Heart right ventricle (tissue), 16 donors: Measurements from ENCODE around the gene ARHGEF12. TPM values are rescaled to one million over a fixed set of nuclear protein-coding genes. Genes with fewer than 3 reads are reported as not detected.
A peak's percentile ranks its signal among the peaks of the same experiment; 100 is the strongest.

Experiments used
- ATAC-seq, 8 donors: fragments of 200-7000 bp; cut with Tn5 transposase; one replicate each; pipeline ENCODE4 v1.9.1; 2020; ENCODE audit warnings: mild to moderate bottlenecking in 8 of 8, moderate library complexity in 8 of 8, moderate number of reproducible peaks in 1 of 8
- DNase-seq, 2 donors: peaks; one replicate each; pipeline ENCODE4 v3.0.0-alpha.2; 2020
- H3K27ac ChIP-seq, 10 donors: fragments of 200-600 bp; sonication (generic) in 2 of 10; one replicate each; pipeline versions ENCODE4 v1.5.0 to v1.8.0; 2020 to 2022; ENCODE audit warnings: mild to moderate bottlenecking in 3 of 10
- H3K27me3 ChIP-seq, 7 donors: fragments of 200-600 bp; one replicate each; pipeline ENCODE4 v1.8.0; 2021 to 2022; ENCODE audit warnings: mild to moderate bottlenecking in 2 of 7
- H3K36me3 ChIP-seq, 9 donors: fragments of 200-600 bp; sonication (generic) in 1 of 9; one replicate each; pipeline versions ENCODE4 v1.5.0 to v1.8.0; 2020 to 2022; ENCODE audit warnings: mild to moderate bottlenecking in 2 of 9
- H3K4me1 ChIP-seq, 9 donors: fragments of 200-600 bp; sonication (generic) in 1 of 9; one replicate each; pipeline versions ENCODE4 v1.5.0 to v1.8.0; 2020 to 2022; ENCODE audit warnings: mild to moderate bottlenecking in 4 of 9
- H3K4me3 ChIP-seq, 10 donors: fragments of 200-600 bp; sonication (generic) in 2 of 10; one replicate each; pipeline versions ENCODE4 v1.5.0 to v1.8.0; 2020 to 2022; ENCODE audit warnings: mild to moderate bottlenecking in 7 of 10, moderate library complexity in 2 of 10
- H3K9me3 ChIP-seq, 11 donors: fragments of 200-600 bp in 10 of 11; sonication (generic) in 2 of 11; one replicate each; pipeline versions ENCODE4 v1.5.0 to v1.8.0; 2013 to 2022; ENCODE audit warnings: mild to moderate bottlenecking in 2 of 11, control low read depth in 1 of 11, moderate library complexity in 1 of 11
- CTCF ChIP-seq, 9 donors: fragments of 200-600 bp; sonication (generic) in 2 of 9; IDR thresholded peaks; one replicate each; pipeline versions ENCODE4 v1.5.0 to v1.8.0; 2021 to 2022; ENCODE audit warnings: antibody characterized with exemption in 9 of 9, mild to moderate bottlenecking in 5 of 9, moderate library complexity in 1 of 9
- WGBS, 2 donors: extraction: QIAGEN DNeasy Blood & Tissue Kit; methylation state at CpG; one replicate each; pipeline ENCODE4 v1.1.7; 2013; ENCODE audit warnings: inconsistent platforms in 1 of 2; 5-methylcytosine and 5-hydroxymethylcytosine counted together
- intact Hi-C, 10 donors: fragments of 100-400 bp; cut with DNase I; formaldehyde crosslinking; loops; one replicate each; pipeline versions ENCODE4 v1.11.1 to v1.14.2; 2022
- polyA plus RNA-seq, 2 donors: library from polyadenylated mRNA; stranded (reverse); fragments of 200-250 nt; gene quantifications; one replicate each; pipeline ENCODE4 v1.2.3, GENCODE V29; 2013
- total RNA-seq, 10 donors: library from RNA; stranded (reverse); fragmentation: NEBNext Ultra II Directional in 3 of 10; extraction: Animal tissue kit (Norgen Biotek cat#: 25700) in 3 of 10; gene quantifications; one replicate each; pipeline versions ENCODE4 v1.2.1 to v1.2.4, GENCODE V29; 2021 to 2023
- donor health status: Arrhythmogenic right ventricular cardiomyopathy.
- donor health status: ischemic (EF 13 %, LVEDD 7.1; RV severe dilation, severe dysfunction).
- donor health status: healthy with polysubstance abuse.
- donor health status: DM: no; HTN: yes; CAD: no.
- donor health status: DM: no; HTN: no; CAD: no.
- donor health status: ischemic (EF 25% LVEDD 6.9; RV normal size, moderate dysfunction).
- donor health status: ischemic (EF 25% LVEDD 5.7; RV mildly dilated, moderate dysfunction).
- donor health status: healthy.
- donor health status: DM: yes; HTN: yes; CAD: no.
- donor health status: Ischemic cardiomyopathy.
- donor health status: ischemic (EF 35%, LVEDD 5.7; RV mildly dilated, moderate dysfunction).
- donor health status: nonischemic (EF 11% LVEDD 7.7; RV severe dilation, severe dysfunction).
- donor health status: DM: yes; HTN: yes; CAD: no.
- donor health status: PGD.
- donor health status: ischemic (EF 29% LVEDD 5.4; RV normal size, mild dysfunction).
- donor health status: nonischemic (EF 23%, LVEDD 6.1; RV moderate dilation, normal function).

ARHGEF12 gene
- total and polyA plus RNA-seq, 12 donors, result 20.0 to 155 (median 110) TPM

- Histone ChIP-seq H3K36me3 (peaks cover 0 to 100% (median 59%) of the 10 kb centered on the region in 9 donors), H3K4me3 (no peak overlapping the region), H3K4me1 (no peaks in the 10 kb centered on the region), H3K27ac (no peak overlapping the region), H3K27me3 (no peaks in the 10 kb centered on the region), H3K9me3 (no peaks in the 10 kb centered on the region)
- DNase-seq (no peak), ATAC-seq (peak in 1 of 8 donors; percentile 19)
- TF ChIP-seq CTCF (IDR thresholded peaks at IDR 0.05), result no peak
- intact Hi-C loops, result loop anchor here in 1 of 10 donors (10.0 kb wide), 1 partner anchor 47 kb away; no protein-coding TSS in a partner anchor
- 85 to 92% methylated on average over 6 of the region's 6 CpGs for WGBS, 2 donors
Measured at GRCh38 chr11:120482149-120482548, 145.9 kb downstream of the ARHGEF12 start.

GRCh38 chr11:120484722-120485121 is 148.5 kb downstream of the ARHGEF12 start:
- Histone ChIP-seq H3K9me3 (no peaks in the 10 kb centered on the region), H3K36me3 (peaks cover 0 to 91% (median 39%) of the 10 kb centered on the region in 9 donors), H3K27ac (no peak overlapping the region), H3K4me1 (peaks cover 0 to 11% (median 0%) of the 10 kb centered on the region in 9 donors), H3K27me3 (no peaks in the 10 kb centered on the region), H3K4me3 (no peak overlapping the region)
- ATAC-seq (no peak), DNase-seq (no peak)
- no peak for TF ChIP-seq CTCF (IDR thresholded peaks at IDR 0.05)
- WGBS, 2 donors, result 64 to 83% methylated on average over 3 of the region's 3 CpGs
- intact Hi-C loops, result loop anchor here in 1 of 10 donors (5.0 to 10.0 kb wide), 2 partner anchors 50 to 147 kb away; partner anchors contain the start of gene ARHGEF12

GRCh38 chr11:120486138-120486537 is 149.9 kb downstream of the ARHGEF12 start:
- H3K4me3 ChIP-seq, result no peak overlapping the region
- H3K27ac ChIP-seq, result peak overlapping the region in 1 of 10 donors; percentile 7
- no peaks in the 10 kb centered on the region for H3K9me3 ChIP-seq
- 89 to 90% methylated on average over 5 of the region's 5 CpGs for WGBS, 2 donors
- H3K27me3 ChIP-seq, result no peaks in the 10 kb centered on the region
- H3K4me1 ChIP-seq, result peaks cover 0 to 11% (median 0%) of the 10 kb centered on the region in 9 donors
- intact Hi-C loops, result loop anchor here in 1 of 10 donors (5.0 to 10.0 kb wide), 2 partner anchors 51 to 149 kb away; partner anchors contain the start of gene ARHGEF12
- peaks cover 0 to 89% (median 29%) of the 10 kb centered on the region in 9 donors for H3K36me3 ChIP-seq
- ATAC-seq, result peak in 5 of 8 donors; percentile 26 to 61 (median 34)
- no peak for TF ChIP-seq CTCF (IDR thresholded peaks at IDR 0.05)
- DNase-seq, result no peak

- Histone ChIP-seq H3K27me3 (no peaks in the 10 kb centered on the region), H3K4me3 (no peak overlapping the region), H3K4me1 (peaks cover 0 to 11% (median 0%) of the 10 kb centered on the region in 9 donors), H3K27ac (no peak overlapping the region), H3K9me3 (no peaks in the 10 kb centered on the region), H3K36me3 (peaks cover 0 to 62% (median 9%) of the 10 kb centered on the region in 9 donors)
- TF ChIP-seq CTCF (IDR thresholded peaks at IDR 0.05), result no peak
- DNase-seq (no peak), ATAC-seq (no peak)
- intact Hi-C loops, result loop anchor here in 2 of 10 donors (5.0 to 10.0 kb wide), 3 partner anchors 55 to 155 kb away; partner anchors contain the start of gene ARHGEF12 (in 2 of the 2)
- 93 to 98% methylated on average over 1 of the region's 1 CpG for WGBS, 2 donors
Measured at GRCh38 chr11:120489799-120490198, 153.6 kb downstream of the ARHGEF12 start.
